ENCODE results near the gene CPLX1. TPM values are rescaled to one million over a fixed set of nuclear protein-coding genes. Genes with fewer than 3 reads are reported as not detected.
"Not testable (repeated sequence)": the region's sequence is repeated elsewhere in the genome, so short reads cannot be mapped to it uniquely, and the experiment has no call there.

CPLX1 gene
- total RNA-seq, 2 experiments from 2014 or later: 2.5 to 3.0 TPM

DNA sequence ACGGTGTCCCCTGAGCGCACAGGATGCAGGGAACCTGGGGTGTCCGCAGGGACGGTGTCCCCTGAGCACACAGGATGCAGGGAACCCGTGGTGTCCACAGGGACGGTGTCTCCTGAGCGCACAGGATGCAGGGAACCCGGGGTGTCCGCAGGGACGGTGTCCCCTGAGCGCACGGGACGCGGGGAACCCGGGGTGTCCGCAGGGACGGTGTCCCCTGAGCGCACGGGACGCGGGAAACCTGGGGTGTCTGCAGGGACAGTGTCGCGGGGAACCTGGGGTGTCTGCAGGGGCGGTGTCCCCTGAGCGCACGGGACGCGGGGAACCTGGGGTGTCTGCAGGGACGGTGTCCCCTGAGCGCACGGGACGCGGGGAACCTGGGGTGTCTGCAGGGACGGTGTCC, 89.4 kb downstream of the CPLX1 start:
- H3K4me3 Mint-ChIP-seq, DNase-seq, H3K27ac Mint-ChIP-seq, POLR2A ChIA-PET, CTCF ChIA-PET, H3K4me1 Mint-ChIP-seq, H3K27me3 Mint-ChIP-seq, H3K9me3 Mint-ChIP-seq: not testable (repeated sequence)
- peaks cover 36% of the 10 kb centered on the region for H3K36me3 Mint-ChIP-seq (ENCODE audit: low read depth)

- Mint-ChIP-seq H3K27ac (no peak overlapping the region), H3K9me3 (peaks cover 2% of the 10 kb centered on the region), H3K4me3 (no peak overlapping the region), H3K36me3 (ENCODE audit: low read depth) (peaks cover 37% of the 10 kb centered on the region), H3K27me3 (no peaks in the 10 kb centered on the region), H3K4me1 (no peaks in the 10 kb centered on the region)
- ChIA-PET POLR2A (no interaction called here), CTCF (no interaction called here)
- no peak for DNase-seq
Measured at GRCh38 chr4:735583-735982, 90.3 kb downstream of the CPLX1 start.

Other genes with a start within 250 kb of the CPLX1 start
- not detected for gene TMEM271, start 249.8 kb downstream of the CPLX1 start, total RNA-seq
- gene PDE6B, start 200.6 kb downstream of the CPLX1 start, total RNA-seq: 10 to 100 TPM; 13.3 to 16.4 TPM
- gene ATP5ME, start 151.9 kb downstream of the CPLX1 start, total RNA-seq: 100 to 1,000 TPM; 205 TPM
- 10 to 100 TPM; 14.0 to 16.2 TPM for gene MYL5, start 151.6 kb downstream of the CPLX1 start, total RNA-seq
- gene SLC49A3, start 137.0 kb downstream of the CPLX1 start, total RNA-seq: under 1 TPM in 1 of 2 experiments, not detected in 1; 0.40 TPM
- 10 to 100 TPM; 51.5 to 52.1 TPM for gene PCGF3, start 120.3 kb downstream of the CPLX1 start, total RNA-seq
- 100 to 1,000 TPM; 139 to 156 TPM for gene GAK, start 106.2 kb upstream of the CPLX1 start, total RNA-seq
- gene TMEM175, start 106.3 kb upstream of the CPLX1 start, total RNA-seq: 10 to 100 TPM; 24.1 to 28.8 TPM
- gene DGKQ, start 147.4 kb upstream of the CPLX1 start, total RNA-seq: 10 to 100 TPM; 13.8 to 14.7 TPM
- gene IDUA, start 160.9 kb upstream of the CPLX1 start, total RNA-seq: 10 to 100 TPM; 18.8 to 19.0 TPM
- gene SLC26A1, start 167.3 kb upstream of the CPLX1 start, total RNA-seq: under 1 TPM in 1 of 2 experiments, not detected in 1; 0.20 TPM
- gene FGFRL1, start 185.5 kb upstream of the CPLX1 start, total RNA-seq: 1 to 10 TPM; 7.1 to 8.9 TPM